Measurements from ENCODE around the gene CACNB4. TPM values are rescaled to one million over a fixed set of nuclear protein-coding genes. Genes with fewer than 3 reads are reported as not detected.

The CACNB4 gene
- total RNA-seq, 3 donors from 2014 or later = 1.6 to 17.7 (median 11.5) TPM

DNA sequence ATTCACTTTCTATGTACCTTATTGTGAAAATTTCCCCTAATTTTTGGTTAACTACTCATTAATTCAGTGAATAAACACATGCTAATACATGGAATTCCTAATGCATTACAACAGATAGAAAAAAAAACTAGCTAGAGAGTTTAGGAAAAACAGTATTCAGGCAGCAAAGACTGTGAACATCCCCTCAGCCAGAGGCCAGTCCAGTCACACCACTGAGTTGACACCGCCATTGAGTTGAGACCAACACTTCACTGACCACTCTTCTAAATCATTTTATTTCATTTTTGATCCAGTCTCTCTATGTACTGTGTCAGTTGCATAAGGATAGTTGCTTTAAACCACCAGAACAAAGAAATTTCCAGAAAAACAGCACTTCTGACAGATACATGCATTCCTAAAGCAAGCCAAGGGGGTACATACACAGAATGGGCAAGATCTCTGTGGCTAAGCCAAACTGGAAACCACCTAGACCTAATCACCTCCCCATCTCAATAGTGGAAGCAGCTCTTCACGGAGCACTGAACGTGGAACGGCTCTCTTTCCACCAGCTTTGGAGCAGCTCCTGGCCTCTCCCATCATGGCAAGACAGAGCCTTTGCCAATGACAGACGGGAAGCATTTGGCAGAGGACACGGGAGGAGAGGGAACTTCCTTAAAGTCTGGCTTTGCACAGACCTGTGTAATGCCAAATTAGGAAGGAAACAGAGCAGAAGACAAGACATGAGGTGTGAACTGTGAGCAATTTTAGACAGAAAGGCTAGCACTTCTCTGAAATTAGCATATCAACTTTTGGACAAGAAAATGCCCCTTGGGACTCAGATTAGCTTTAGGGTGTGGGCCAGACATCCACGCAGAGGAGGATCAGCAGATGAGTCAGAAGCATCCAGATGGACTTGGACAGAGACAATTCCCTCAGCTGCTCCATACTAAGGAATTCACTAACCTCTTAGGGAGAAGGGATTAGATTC is 36.4 kb downstream of the CACNB4 start:
- H3K27ac ChIP-seq = peak overlapping the region; percentile 42 to 78
- H3K27me3 ChIP-seq = no peaks in the 10 kb centered on the region
- no peak for DNase-seq (ENCODE audit: low spot score in 2 of 2)
- H3K36me3 ChIP-seq = no peaks in the 10 kb centered on the region
- peak overlapping the region; percentile 1 to 56 (median 14) for H3K4me3 ChIP-seq
- H3K9me3 ChIP-seq = peaks cover 5 to 6% of the 10 kb centered on the region in 2 donors
- TF ChIP-seq, protein P1, sequence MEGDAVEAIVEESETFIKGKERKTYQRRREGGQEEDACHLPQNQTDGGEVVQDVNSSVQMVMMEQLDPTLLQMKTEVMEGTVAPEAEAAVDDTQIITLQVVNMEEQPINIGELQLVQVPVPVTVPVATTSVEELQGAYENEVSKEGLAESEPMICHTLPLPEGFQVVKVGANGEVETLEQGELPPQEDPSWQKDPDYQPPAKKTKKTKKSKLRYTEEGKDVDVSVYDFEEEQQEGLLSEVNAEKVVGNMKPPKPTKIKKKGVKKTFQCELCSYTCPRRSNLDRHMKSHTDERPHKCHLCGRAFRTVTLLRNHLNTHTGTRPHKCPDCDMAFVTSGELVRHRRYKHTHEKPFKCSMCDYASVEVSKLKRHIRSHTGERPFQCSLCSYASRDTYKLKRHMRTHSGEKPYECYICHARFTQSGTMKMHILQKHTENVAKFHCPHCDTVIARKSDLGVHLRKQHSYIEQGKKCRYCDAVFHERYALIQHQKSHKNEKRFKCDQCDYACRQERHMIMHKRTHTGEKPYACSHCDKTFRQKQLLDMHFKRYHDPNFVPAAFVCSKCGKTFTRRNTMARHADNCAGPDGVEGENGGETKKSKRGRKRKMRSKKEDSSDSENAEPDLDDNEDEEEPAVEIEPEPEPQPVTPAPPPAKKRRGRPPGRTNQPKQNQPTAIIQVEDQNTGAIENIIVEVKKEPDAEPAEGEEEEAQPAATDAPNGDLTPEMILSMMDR (IDR thresholded peaks at IDR 0.05) = no peak
- TF ChIP-seq POLR2AphosphoS5 (IDR thresholded peaks at IDR 0.05) = peak in 2 of 3 donors; percentile 10 to 38
- intact Hi-C loops (cut with DNase I; ENCODE audit: low total_unique reads) = no loop called here
- H3K4me1 ChIP-seq = peaks cover 0 to 14% of the 10 kb centered on the region in 2 donors

DNA sequence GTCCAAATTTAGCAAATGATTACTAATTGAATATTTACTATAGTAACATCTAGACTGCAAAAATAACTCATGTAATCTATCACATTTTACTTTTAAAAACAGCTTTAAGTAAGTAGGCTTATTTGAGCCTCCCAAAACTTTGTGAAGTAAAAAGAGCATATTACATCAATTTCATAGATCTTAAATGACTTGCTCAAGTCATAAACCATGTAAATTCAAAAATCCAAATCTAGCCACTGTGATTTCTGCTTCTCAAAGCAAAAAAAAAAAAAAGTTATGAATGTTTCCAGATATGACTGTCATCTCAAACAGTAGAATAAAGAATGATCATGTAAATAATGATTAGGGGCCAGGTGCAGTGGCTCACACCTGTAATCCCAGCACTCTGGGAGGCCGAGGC is 37.5 kb downstream of the CACNB4 start:
- intact Hi-C loops (cut with DNase I; ENCODE audit: low total_unique reads) = no loop called here
- H3K27me3 ChIP-seq = no peaks in the 10 kb centered on the region

DNA sequence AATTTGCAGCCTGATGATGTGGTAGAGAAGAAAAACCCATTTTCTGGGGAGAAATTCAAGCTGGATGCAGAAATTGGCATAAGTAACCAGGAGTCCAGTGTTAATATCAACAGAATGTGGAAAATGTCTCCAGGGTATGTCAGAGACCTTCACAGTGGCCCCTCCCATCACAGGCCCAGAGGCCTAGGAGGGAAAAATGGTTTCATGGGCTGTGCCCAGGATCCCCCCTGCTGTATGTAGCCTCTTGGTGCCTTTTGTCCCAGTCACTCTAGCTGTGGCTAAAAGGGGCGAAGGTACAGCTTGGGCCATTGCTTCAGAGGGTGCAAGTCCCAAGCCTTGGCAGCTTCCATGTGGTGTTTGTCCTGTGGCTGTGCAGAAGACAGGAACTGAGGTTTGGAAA is 40.2 kb downstream of the CACNB4 start:
- H3K36me3 ChIP-seq = no peaks in the 10 kb centered on the region
- no peaks in the 10 kb centered on the region for H3K27me3 ChIP-seq
- TF ChIP-seq POLR2A (IDR thresholded peaks at IDR 0.05) (no peak), POLR2AphosphoS5 (IDR thresholded peaks at IDR 0.05) (no peak)
- TF ChIP-seq, protein P1 (IDR thresholded peaks at IDR 0.05) = no peak
- H3K27ac ChIP-seq = no peak overlapping the region
- peaks cover 0 to 10% of the 10 kb centered on the region in 2 donors for H3K4me1 ChIP-seq
- intact Hi-C loops (cut with DNase I; ENCODE audit: low total_unique reads) = no loop called here
- DNase-seq (ENCODE audit: low spot score in 2 of 2) = no peak
- H3K4me3 ChIP-seq = no peak overlapping the region
- H3K9me3 ChIP-seq = peaks cover 5 to 6% of the 10 kb centered on the region in 2 donors

More for the DNA sequence above, 37.5 kb downstream of the CACNB4 start:
- no peak for DNase-seq (ENCODE audit: low spot score in 2 of 2)
- H3K9me3 ChIP-seq = peaks cover 5 to 6% of the 10 kb centered on the region in 2 donors
- H3K36me3 ChIP-seq = no peaks in the 10 kb centered on the region
- peaks cover 0 to 14% of the 10 kb centered on the region in 2 donors for H3K4me1 ChIP-seq
- TF ChIP-seq POLR2AphosphoS5 (IDR thresholded peaks at IDR 0.05) (no peak), POLR2A (IDR thresholded peaks at IDR 0.05) (no peak)
- TF ChIP-seq, protein P1 (IDR thresholded peaks at IDR 0.05) = no peak
- H3K4me3 ChIP-seq = no peak overlapping the region
- no peak overlapping the region for H3K27ac ChIP-seq

DNA sequence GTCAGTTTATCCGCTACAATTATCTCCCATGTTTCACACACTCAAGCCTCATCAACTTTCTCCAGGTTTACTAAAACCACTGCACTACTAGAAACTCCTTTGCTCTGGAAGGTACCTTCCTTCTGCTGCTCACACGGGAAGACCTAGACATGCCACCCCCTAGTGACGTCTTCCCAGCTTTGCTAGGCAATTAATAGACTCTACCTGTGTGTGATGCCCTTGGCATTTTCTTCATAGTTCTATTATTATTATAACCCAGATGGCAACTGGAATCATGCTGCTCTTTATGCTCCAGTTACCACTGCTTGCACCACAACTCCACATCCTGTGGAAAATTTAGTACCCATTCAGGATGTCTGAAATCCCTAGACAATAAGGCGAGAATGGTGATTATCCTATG is 42.4 kb downstream of the CACNB4 start:
- no peaks in the 10 kb centered on the region for H3K36me3 ChIP-seq
- no peak overlapping the region for H3K4me3 ChIP-seq
- peaks cover 5 to 6% of the 10 kb centered on the region in 2 donors for H3K9me3 ChIP-seq
- no peaks in the 10 kb centered on the region for H3K4me1 ChIP-seq
- no peaks in the 10 kb centered on the region for H3K27me3 ChIP-seq
- no peak for DNase-seq (ENCODE audit: low spot score in 2 of 2)
- intact Hi-C loops (cut with DNase I; ENCODE audit: low total_unique reads) = no loop called here
- TF ChIP-seq POLR2AphosphoS5 (IDR thresholded peaks at IDR 0.05) (no peak), POLR2A (IDR thresholded peaks at IDR 0.05) (no peak)
- TF ChIP-seq, protein P1 (IDR thresholded peaks at IDR 0.05) = no peak
- H3K27ac ChIP-seq = no peak overlapping the region

All from breast epithelium (tissue), 4 donors.